ENCODE data around the gene RAB3IL1. TPM values are rescaled to one million over a fixed set of nuclear protein-coding genes. Genes with fewer than 3 reads are reported as not detected.

Gene RAB3IL1
- total RNA-seq, 2 experiments from 2014 or later, result not detected

DNA sequence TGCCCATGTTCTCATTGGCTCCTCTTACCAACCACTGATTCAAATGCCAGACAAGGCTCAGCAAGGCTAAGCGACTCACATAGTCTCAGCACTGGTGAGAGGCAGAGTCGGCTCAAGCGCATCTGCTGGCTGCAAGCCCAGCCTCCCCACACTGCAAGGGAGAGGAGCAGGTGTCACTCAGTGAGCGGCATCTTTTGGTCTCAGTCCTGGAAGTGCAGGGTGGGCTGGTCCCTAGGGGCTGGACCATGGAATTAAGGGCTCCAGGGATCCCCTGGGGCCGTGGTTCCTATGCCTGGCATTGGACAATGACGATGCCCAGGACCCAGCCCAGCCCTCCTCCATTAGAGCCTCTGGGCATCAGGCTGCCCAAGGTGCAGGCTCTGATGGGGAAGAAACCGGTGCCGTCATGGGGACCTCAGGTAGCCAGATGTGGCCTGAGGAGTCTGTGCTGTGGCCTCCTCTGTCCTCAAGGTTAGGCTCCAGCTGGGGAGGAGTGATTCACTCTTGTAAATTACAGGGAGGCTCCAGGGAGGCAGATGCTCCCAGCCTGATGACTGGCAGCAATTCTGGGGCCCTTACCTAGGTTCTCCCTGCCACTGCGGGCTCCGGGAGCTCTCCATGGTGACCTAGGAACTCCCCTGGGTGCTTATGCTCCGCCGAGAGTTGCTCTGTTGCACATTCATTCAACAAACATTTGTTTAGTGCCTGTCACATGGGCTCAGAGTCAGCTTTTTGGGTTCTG, 61.3 kb downstream of the RAB3IL1 start:
- TF ChIP-seq, protein P1, sequence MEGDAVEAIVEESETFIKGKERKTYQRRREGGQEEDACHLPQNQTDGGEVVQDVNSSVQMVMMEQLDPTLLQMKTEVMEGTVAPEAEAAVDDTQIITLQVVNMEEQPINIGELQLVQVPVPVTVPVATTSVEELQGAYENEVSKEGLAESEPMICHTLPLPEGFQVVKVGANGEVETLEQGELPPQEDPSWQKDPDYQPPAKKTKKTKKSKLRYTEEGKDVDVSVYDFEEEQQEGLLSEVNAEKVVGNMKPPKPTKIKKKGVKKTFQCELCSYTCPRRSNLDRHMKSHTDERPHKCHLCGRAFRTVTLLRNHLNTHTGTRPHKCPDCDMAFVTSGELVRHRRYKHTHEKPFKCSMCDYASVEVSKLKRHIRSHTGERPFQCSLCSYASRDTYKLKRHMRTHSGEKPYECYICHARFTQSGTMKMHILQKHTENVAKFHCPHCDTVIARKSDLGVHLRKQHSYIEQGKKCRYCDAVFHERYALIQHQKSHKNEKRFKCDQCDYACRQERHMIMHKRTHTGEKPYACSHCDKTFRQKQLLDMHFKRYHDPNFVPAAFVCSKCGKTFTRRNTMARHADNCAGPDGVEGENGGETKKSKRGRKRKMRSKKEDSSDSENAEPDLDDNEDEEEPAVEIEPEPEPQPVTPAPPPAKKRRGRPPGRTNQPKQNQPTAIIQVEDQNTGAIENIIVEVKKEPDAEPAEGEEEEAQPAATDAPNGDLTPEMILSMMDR (IDR thresholded peaks at IDR 0.05), result no peak
- intact Hi-C loops (cut with micrococcal nuclease), result no loop called here
- ATAC-seq (no peak), DNase-seq (no peak)
- Mint-ChIP-seq H3K4me1 (ENCODE audit: low read depth) (no peaks in the 10 kb centered on the region), H3K27ac (no peak overlapping the region), H3K36me3 (ENCODE audit: low read depth) (peaks cover 18% of the 10 kb centered on the region), H3K9me3 (no peaks in the 10 kb centered on the region), H3K27me3 (no peaks in the 10 kb centered on the region), H3K4me3 (no peak overlapping the region)
- CTCF ChIA-PET, result no interaction called here
- POLR2A ChIA-PET, result interaction anchor here (0.6 kb wide), 1 partner anchor 10 kb away, joined by 3 read pairs; no protein-coding TSS in a partner anchor

DNA sequence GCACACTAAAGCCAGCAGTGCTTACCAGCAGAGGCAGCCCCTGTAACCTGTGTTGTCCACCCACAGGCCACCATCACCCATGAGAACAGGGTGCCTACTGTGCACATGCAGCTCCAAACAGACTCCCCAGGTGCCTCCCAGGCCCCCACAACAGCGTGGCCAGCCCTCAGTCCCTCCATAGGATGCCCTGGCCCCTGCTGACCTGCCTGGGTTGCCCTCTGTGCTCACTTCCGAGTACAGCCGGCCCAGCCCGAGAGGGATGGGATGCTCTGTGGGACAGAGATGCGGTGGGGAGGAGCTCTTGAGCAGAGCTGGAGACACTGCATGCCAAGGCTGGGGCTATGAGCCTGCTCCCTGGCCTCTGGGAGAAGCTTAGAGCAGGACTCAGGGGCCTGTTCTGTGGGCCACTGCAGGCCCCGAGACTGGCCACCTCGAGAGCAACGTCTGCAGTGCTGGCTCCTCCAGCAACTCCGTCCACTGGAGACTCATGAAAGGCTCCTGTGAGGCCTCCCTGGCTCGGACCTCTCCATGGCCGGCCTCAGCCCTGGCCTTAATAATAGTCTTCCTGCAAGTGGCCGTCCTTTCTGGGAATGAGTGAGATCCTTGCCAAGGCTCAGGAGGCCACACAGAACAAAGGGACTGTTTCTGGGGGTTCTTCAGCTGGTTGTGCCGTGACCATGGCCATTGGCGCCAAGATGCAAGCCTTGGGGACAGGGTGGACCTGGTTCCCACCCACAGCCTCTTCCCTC, 62.2 kb downstream of the RAB3IL1 start:
- POLR2A ChIA-PET, result interaction anchor here (0.6 kb wide), 1 partner anchor 9 kb away, joined by 3 read pairs; no protein-coding TSS in a partner anchor
- TF ChIP-seq, protein P1 (IDR thresholded peaks at IDR 0.05), result no peak
- no peak overlapping the region for H3K27ac Mint-ChIP-seq
- no peaks in the 10 kb centered on the region for H3K9me3 Mint-ChIP-seq
- peaks cover 14% of the 10 kb centered on the region for H3K36me3 Mint-ChIP-seq (ENCODE audit: low read depth)
- ATAC-seq (no peak), DNase-seq (no peak)
- no peak overlapping the region for H3K4me3 Mint-ChIP-seq
- intact Hi-C loops (cut with micrococcal nuclease), result no loop called here
- H3K27me3 Mint-ChIP-seq, result no peaks in the 10 kb centered on the region
- H3K4me1 Mint-ChIP-seq (ENCODE audit: low read depth), result no peaks in the 10 kb centered on the region
- CTCF ChIA-PET, result interaction anchor here (1.0 kb wide), 1 partner anchor 227 kb away, joined by 4 read pairs; no protein-coding TSS in a partner anchor

DNA sequence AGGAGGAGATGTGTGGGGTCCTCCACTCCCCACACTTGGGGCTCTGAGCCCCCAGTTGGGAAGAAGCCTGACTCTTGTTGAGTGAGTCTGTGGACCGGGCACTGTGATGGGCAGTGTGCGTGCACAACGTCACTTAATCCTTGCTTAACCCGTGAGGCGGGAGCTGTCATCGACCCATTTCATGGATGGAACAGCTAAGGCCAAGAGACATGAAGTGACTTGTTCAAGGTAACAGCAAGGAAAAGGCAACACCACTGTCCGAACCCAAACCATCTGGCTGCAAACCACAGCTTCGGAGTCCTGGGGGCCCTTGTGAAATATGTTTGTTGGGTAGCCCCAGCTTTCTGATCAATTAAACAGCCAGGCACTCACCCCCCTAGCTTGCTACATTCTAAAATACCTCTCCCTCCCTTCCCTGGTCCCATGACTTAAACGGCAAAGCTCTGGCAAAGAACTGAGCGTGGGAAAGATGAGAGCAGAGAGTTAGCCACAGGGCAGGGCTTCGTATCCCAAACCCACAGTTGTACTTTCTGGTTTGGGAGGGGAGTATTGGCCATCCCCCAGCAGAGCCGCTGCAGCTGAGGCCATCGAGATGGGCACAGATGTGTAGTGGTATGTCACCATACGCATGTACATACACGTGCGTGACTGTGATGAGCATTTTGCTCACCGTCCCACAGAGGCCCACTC, 63.0 kb downstream of the RAB3IL1 start:
- CTCF ChIA-PET, result interaction anchor here (1.0 kb wide), 1 partner anchor 228 kb away, joined by 4 read pairs; no protein-coding TSS in a partner anchor
- peaks cover 15% of the 10 kb centered on the region for H3K36me3 Mint-ChIP-seq (ENCODE audit: low read depth)
- ATAC-seq (no peak), DNase-seq (no peak)
- no peaks in the 10 kb centered on the region for H3K4me1 Mint-ChIP-seq (ENCODE audit: low read depth)
- intact Hi-C loops (cut with micrococcal nuclease), result no loop called here
- H3K9me3 Mint-ChIP-seq, result no peaks in the 10 kb centered on the region
- no peaks in the 10 kb centered on the region for H3K27me3 Mint-ChIP-seq
- no peak overlapping the region for H3K4me3 Mint-ChIP-seq
- TF ChIP-seq, protein P1 (IDR thresholded peaks at IDR 0.05), result no peak
- POLR2A ChIA-PET, result interaction anchor here (1.4 kb wide), 1 partner anchor 14 kb away, joined by 3 read pairs; no protein-coding TSS in a partner anchor
- no peak overlapping the region for H3K27ac Mint-ChIP-seq

DNA sequence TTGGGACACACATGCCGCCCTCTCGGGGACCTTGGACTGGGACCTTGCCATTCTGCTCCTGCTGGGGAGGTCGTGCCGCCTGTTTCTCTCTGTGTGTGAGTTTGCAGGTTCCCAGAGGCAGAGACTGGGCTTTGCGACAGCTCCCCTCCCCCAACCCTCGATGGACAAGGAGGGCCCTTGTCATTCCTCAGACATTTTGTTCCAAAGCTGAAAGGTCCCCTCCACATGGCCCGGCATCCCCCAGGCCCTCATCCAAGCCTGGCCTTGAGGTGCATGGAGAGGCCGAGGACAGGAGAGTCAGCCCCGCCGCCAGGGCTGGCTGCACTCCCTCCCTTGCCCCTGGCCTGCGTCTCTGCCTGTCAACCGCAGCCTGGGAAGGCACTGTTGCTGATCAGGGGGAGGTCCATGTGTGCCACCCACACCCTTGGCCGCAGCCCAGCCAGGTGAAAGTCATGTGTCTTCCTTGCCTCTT, 63.6 kb downstream of the RAB3IL1 start:
- H3K4me1 Mint-ChIP-seq (ENCODE audit: low read depth), result no peaks in the 10 kb centered on the region
- no peak overlapping the region for H3K27ac Mint-ChIP-seq
- ChIA-PET POLR2A (interaction anchor here (1.4 kb wide), 1 partner anchor 13 kb away, joined by 3 read pairs; no protein-coding TSS in a partner anchor), CTCF (interaction anchor here (1.0 kb wide), 1 partner anchor 228 kb away, joined by 4 read pairs; no protein-coding TSS in a partner anchor)
- H3K27me3 Mint-ChIP-seq, result no peaks in the 10 kb centered on the region
- no peaks in the 10 kb centered on the region for H3K9me3 Mint-ChIP-seq
- H3K36me3 Mint-ChIP-seq (ENCODE audit: low read depth), result peaks cover 12% of the 10 kb centered on the region
- TF ChIP-seq, protein P1 (IDR thresholded peaks at IDR 0.05), result no peak
- DNase-seq (no peak), ATAC-seq (no peak)
- H3K4me3 Mint-ChIP-seq, result no peak overlapping the region
- intact Hi-C loops (cut with micrococcal nuclease), result no loop called here
